Heart right ventricle (tissue), 16 donors: ENCODE results near the gene ANKRD12. TPM values are rescaled to one million over a fixed set of nuclear protein-coding genes. Genes with fewer than 3 reads are reported as not detected.
A peak's percentile ranks its signal among the peaks of the same experiment; 100 is the strongest.
"Not testable (repeated sequence)": the region's sequence is repeated elsewhere in the genome, so short reads cannot be mapped to it uniquely, and the experiment has no call there.

Source experiments
- ATAC-seq, 8 donors: fragments of 200-7000 bp; cut with Tn5 transposase; one replicate each; pipeline ENCODE4 v1.9.1; 2020; ENCODE audit warnings: mild to moderate bottlenecking in 8 of 8, moderate library complexity in 8 of 8, moderate number of reproducible peaks in 1 of 8
- DNase-seq, 2 donors: peaks; one replicate each; pipeline ENCODE4 v3.0.0-alpha.2; 2020
- H3K27ac ChIP-seq, 10 donors: fragments of 200-600 bp; sonication (generic) in 2 of 10; one replicate each; pipeline versions ENCODE4 v1.5.0 to v1.8.0; 2020 to 2022; ENCODE audit warnings: mild to moderate bottlenecking in 3 of 10
- H3K27me3 ChIP-seq, 7 donors: fragments of 200-600 bp; one replicate each; pipeline ENCODE4 v1.8.0; 2021 to 2022; ENCODE audit warnings: mild to moderate bottlenecking in 2 of 7
- H3K36me3 ChIP-seq, 9 donors: fragments of 200-600 bp; sonication (generic) in 1 of 9; one replicate each; pipeline versions ENCODE4 v1.5.0 to v1.8.0; 2020 to 2022; ENCODE audit warnings: mild to moderate bottlenecking in 2 of 9
- H3K4me1 ChIP-seq, 9 donors: fragments of 200-600 bp; sonication (generic) in 1 of 9; one replicate each; pipeline versions ENCODE4 v1.5.0 to v1.8.0; 2020 to 2022; ENCODE audit warnings: mild to moderate bottlenecking in 4 of 9
- H3K4me3 ChIP-seq, 10 donors: fragments of 200-600 bp; sonication (generic) in 2 of 10; one replicate each; pipeline versions ENCODE4 v1.5.0 to v1.8.0; 2020 to 2022; ENCODE audit warnings: mild to moderate bottlenecking in 7 of 10, moderate library complexity in 2 of 10
- H3K9me3 ChIP-seq, 11 donors: fragments of 200-600 bp in 10 of 11; sonication (generic) in 2 of 11; one replicate each; pipeline versions ENCODE4 v1.5.0 to v1.8.0; 2013 to 2022; ENCODE audit warnings: mild to moderate bottlenecking in 2 of 11, control low read depth in 1 of 11, moderate library complexity in 1 of 11
- WGBS, 2 donors: extraction: QIAGEN DNeasy Blood & Tissue Kit; methylation state at CpG; one replicate each; pipeline ENCODE4 v1.1.7; 2013; ENCODE audit warnings: inconsistent platforms in 1 of 2; 5-methylcytosine and 5-hydroxymethylcytosine counted together
- intact Hi-C, 10 donors: fragments of 100-400 bp; cut with DNase I; formaldehyde crosslinking; loops; one replicate each; pipeline versions ENCODE4 v1.11.1 to v1.14.2; 2022
- long read RNA-seq, 3 donors: library from polyadenylated mRNA; unstranded; transcript quantifications; one replicate each; pipeline ENCODE4 v2.0.0, GENCODE V29; 2020 to 2021
- polyA plus RNA-seq, 2 donors: library from polyadenylated mRNA; stranded (reverse); fragments of 200-250 nt; gene quantifications; one replicate each; pipeline ENCODE4 v1.2.3, GENCODE V29; 2013
- total RNA-seq, 10 donors: library from RNA; stranded (reverse); fragmentation: NEBNext Ultra II Directional in 3 of 10; extraction: Animal tissue kit (Norgen Biotek cat#: 25700) in 3 of 10; gene quantifications; one replicate each; pipeline versions ENCODE4 v1.2.1 to v1.2.4, GENCODE V29; 2021 to 2023
- TF ChIP-seq, protein P1 (sequence below), 9 donors: fragments of 200-600 bp; sonication (generic) in 2 of 9; IDR thresholded peaks; one replicate each; pipeline versions ENCODE4 v1.5.0 to v1.8.0; 2021 to 2022; ENCODE audit warnings: antibody characterized with exemption in 9 of 9, mild to moderate bottlenecking in 5 of 9, moderate library complexity in 1 of 9
- donor health status: Arrhythmogenic right ventricular cardiomyopathy.
- donor health status: ischemic (EF 13 %, LVEDD 7.1; RV severe dilation, severe dysfunction).
- donor health status: healthy with polysubstance abuse.
- donor health status: DM: no; HTN: yes; CAD: no.
- donor health status: DM: no; HTN: no; CAD: no.
- donor health status: ischemic (EF 25% LVEDD 6.9; RV normal size, moderate dysfunction).
- donor health status: ischemic (EF 25% LVEDD 5.7; RV mildly dilated, moderate dysfunction).
- donor health status: healthy.
- donor health status: DM: yes; HTN: yes; CAD: no.
- donor health status: Ischemic cardiomyopathy.
- donor health status: ischemic (EF 35%, LVEDD 5.7; RV mildly dilated, moderate dysfunction).
- donor health status: nonischemic (EF 11% LVEDD 7.7; RV severe dilation, severe dysfunction).
- donor health status: DM: yes; HTN: yes; CAD: no.
- donor health status: PGD.
- donor health status: ischemic (EF 29% LVEDD 5.4; RV normal size, mild dysfunction).
- donor health status: nonischemic (EF 23%, LVEDD 6.1; RV moderate dilation, normal function).

The ANKRD12 gene
- 10 to 100 TPM; 34.5 to 70.2 (median 55.5) TPM for total RNA-seq
- polyA plus RNA-seq, result 10 to 100 TPM in 1 of 2 donors, 1 to 10 TPM in 1; 3.1 to 69.9 TPM
- long read RNA-seq, donor 1, partial matches to known transcripts, result 12 of 37 reads
- long read RNA-seq, donor 1, other reads (novel, unspliced or antisense), result 25 of 37 reads
- long read RNA-seq, donor 2, partial matches to known transcripts, result 20 of 38 reads
- long read RNA-seq, donor 2, other reads (novel, unspliced or antisense), result 18 of 38 reads
- long read RNA-seq, donor 3, partial matches to known transcripts, result 38 of 59 reads
- long read RNA-seq, donor 3, other reads (novel, unspliced or antisense), result 21 of 59 reads

DNA sequence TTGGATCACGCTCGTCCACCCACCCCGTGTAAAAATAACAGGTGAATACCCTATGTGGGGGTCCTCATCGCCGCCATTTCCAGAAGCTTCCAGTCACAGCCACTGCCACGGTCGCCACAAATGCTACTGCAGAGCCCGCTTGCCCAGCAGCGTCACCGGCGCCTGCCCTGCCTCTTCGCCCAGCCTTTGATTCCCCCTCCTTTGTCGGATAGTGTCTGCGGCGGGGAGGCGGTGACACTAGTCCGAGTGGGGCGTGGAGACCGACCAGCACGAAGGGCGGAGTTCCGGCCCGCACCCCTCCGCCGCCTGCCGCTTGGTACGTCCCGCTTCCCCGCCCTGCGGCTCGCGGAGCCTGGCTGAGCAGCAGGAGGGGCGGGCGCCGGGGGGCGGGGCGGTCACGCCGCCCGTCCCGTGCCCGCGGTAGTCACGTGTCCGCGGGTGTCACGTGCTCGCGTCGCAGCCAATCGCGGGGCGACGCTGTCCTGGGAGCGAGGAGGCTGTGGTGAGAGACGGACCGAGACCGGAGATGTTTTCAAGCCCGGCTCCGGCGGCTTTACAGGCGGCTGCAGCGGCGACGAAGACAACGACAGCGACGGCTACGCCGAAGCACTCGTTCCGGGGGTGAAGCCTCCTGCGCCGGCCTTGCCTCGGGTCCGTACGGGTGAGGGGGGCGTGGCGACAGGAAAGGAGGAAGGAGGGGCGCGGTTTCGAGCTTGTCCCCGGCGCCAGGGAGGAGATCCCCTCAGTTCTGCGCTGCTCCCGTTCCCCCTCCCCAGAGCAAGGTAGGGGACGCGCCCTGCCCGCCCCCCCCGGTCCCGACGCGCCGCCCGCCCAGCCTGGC, at the start of gene ANKRD12:
Gene ANKRD12 (plus strand): TSS at position 467 of the 841 bp plus-strand sequence. CDS start 45,652 bp downstream, outside the sequence.
- H3K4me3 ChIP-seq, result peak within 1 kb of the TSS; percentile 61 to 94 (median 80)
- 0 to 1% methylated on average over 72 to 95 of the region's 95 CpGs for WGBS, 2 donors
- peaks cover 0 to 65% (median 47%) of the 10 kb centered on the region in 9 donors for H3K4me1 ChIP-seq
- intact Hi-C loops, result loop anchor here in 8 of 10 donors (1.0 to 5.0 kb wide), 4 partner anchors 18 to 34 kb away; partner anchors contain the start of gene NDUFV2 (in 8 of the 8)
- TF ChIP-seq, protein P1, sequence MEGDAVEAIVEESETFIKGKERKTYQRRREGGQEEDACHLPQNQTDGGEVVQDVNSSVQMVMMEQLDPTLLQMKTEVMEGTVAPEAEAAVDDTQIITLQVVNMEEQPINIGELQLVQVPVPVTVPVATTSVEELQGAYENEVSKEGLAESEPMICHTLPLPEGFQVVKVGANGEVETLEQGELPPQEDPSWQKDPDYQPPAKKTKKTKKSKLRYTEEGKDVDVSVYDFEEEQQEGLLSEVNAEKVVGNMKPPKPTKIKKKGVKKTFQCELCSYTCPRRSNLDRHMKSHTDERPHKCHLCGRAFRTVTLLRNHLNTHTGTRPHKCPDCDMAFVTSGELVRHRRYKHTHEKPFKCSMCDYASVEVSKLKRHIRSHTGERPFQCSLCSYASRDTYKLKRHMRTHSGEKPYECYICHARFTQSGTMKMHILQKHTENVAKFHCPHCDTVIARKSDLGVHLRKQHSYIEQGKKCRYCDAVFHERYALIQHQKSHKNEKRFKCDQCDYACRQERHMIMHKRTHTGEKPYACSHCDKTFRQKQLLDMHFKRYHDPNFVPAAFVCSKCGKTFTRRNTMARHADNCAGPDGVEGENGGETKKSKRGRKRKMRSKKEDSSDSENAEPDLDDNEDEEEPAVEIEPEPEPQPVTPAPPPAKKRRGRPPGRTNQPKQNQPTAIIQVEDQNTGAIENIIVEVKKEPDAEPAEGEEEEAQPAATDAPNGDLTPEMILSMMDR (IDR thresholded peaks at IDR 0.05), result no peak
- DNase-seq, result peak; percentile 97 to 99
- H3K9me3 ChIP-seq, result no peaks in the 10 kb centered on the region
- peak within 1 kb of the TSS; percentile 92 to 99 (median 98) for H3K27ac ChIP-seq
- H3K36me3 ChIP-seq, result peaks cover 0 to 39% (median 15%) of the 10 kb centered on the region in 9 donors
- H3K27me3 ChIP-seq, result no peaks in the 10 kb centered on the region
- ATAC-seq, result peak; percentile 96 to 99 (median 97)

DNA sequence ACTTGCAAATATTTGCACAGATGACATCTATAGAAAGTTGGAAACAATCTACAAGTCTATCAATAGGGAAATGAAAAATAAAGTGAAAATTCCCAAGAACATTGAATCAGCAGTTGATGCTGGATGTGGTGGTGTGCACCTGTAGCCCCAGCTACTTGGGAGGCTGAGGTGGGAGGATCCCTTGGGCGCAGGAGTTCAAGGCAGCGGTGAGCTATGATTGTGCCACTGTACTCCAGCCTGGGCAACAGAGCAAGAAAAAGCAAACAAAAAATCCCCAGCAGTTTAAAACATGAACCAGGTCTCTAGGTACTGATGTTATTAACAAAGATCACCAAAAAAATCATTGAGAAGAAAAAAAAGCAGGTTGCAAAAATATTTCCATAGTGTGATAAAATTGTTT, 49.4 kb upstream of the ANKRD12 start:
- H3K4me1 ChIP-seq, result peaks cover 0 to 27% (median 0%) of the 10 kb centered on the region in 9 donors
- WGBS, 2 donors, result 93 to 98% methylated on average over 2 of the region's 2 CpGs
- no peaks in the 10 kb centered on the region for H3K9me3 ChIP-seq
- no peak overlapping the region for H3K27ac ChIP-seq
- intact Hi-C loops, result no loop called here
- H3K4me3 ChIP-seq, result no peak overlapping the region
- no peaks in the 10 kb centered on the region for H3K36me3 ChIP-seq
- ATAC-seq, result no peak
- TF ChIP-seq, protein P1 (IDR thresholded peaks at IDR 0.05), result no peak
- no peaks in the 10 kb centered on the region for H3K27me3 ChIP-seq
- DNase-seq, result no peak

DNA sequence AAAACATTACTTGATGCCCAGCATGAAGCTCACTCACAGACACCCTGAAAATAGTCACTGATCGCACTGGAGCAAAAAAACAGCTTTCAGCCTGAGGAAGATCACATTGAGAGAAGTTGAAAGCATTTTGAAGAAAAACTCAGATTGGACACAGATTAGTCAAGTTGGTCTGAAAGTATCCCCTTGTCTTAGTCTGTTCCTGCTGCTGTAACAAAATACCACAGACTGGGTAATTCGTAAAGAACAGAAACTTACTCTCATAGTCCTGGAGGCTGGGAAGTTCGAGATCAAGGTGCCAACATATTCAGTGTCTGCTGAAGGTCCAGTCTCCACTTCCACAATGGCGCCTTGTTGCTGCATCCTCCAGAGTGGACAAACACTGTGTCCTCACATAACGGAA, 48.3 kb upstream of the ANKRD12 start:
- Histone ChIP-seq H3K4me3 (no peak overlapping the region), H3K36me3 (no peaks in the 10 kb centered on the region), H3K27ac (no peak overlapping the region), H3K4me1 (peaks cover 0 to 28% (median 0%) of the 10 kb centered on the region in 9 donors), H3K27me3 (no peaks in the 10 kb centered on the region), H3K9me3 (no peaks in the 10 kb centered on the region)
- DNase-seq (no peak), ATAC-seq (no peak)
- TF ChIP-seq, protein P1 (IDR thresholded peaks at IDR 0.05), result no peak
- intact Hi-C loops, result no loop called here
- 94 to 99% methylated on average over 5 of the region's 5 CpGs for WGBS, 2 donors

DNA sequence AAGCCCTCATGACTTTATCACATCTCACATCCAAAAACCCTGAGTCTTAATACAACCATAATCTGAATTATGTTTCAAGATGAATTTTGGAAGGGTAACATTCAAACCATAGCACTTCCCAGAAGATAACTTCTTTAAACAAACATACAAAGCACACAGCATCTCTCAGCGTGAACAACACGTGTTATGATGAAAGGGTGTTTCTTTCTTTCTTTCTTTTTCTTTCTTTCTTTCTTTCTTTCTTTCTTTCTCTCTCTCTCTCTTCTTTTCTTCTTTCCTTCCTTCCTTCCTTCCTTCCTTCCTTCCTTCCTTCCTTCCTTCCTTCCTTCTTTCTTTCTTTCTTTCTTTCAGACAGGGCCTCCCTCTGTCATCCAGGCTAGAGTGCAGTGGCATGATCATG, 47.9 kb upstream of the ANKRD12 start:
- peaks cover 0 to 25% (median 0%) of the 10 kb centered on the region in 9 donors for H3K4me1 ChIP-seq
- intact Hi-C loops, H3K36me3 ChIP-seq, H3K9me3 ChIP-seq, H3K27me3 ChIP-seq, DNase-seq, H3K4me3 ChIP-seq, ATAC-seq, H3K27ac ChIP-seq: not testable (repeated sequence)
- 94 to 96% methylated on average over 2 of the region's 2 CpGs for WGBS, 2 donors
